GM10248 (cell line): ENCODE data around the gene TRIAP1.
"Not testable (repeated sequence)": the region's sequence is repeated elsewhere in the genome, so short reads cannot be mapped to it uniquely, and the experiment has no call there.

Experiments used
- CTCF ChIA-PET: fragments of 300-600 bp; sonication (Branson Sonifier 250); formaldehyde crosslinking; extraction: SDS; loops from one replicate; lab custom pipeline; 2021; ENCODE audit warnings: antibody characterized with exemption; lab: Yijun Ruan, JAX
- POLR2A ChIA-PET: fragments of 350-650 bp; sonication (Branson Sonifier 250); formaldehyde crosslinking; extraction: SDS; loops from one replicate; lab custom pipeline; 2020; ENCODE audit warnings: antibody characterized with exemption; lab: Yijun Ruan, JAX
- DNase-seq: peaks from one replicate; pipeline ENCODE4 v3.0.0; 2012; ENCODE audit errors: extremely low spot score
- CTCF ChIP-seq: IDR thresholded peaks from 2 replicates; pipeline ENCODE4 v1.5.1; 2012; ENCODE audit warnings: mild to moderate bottlenecking, low read depth; ENCODE audit errors: extremely low read depth, missing control alignments, control extremely low read depth

TRIAP1 gene

DNA sequence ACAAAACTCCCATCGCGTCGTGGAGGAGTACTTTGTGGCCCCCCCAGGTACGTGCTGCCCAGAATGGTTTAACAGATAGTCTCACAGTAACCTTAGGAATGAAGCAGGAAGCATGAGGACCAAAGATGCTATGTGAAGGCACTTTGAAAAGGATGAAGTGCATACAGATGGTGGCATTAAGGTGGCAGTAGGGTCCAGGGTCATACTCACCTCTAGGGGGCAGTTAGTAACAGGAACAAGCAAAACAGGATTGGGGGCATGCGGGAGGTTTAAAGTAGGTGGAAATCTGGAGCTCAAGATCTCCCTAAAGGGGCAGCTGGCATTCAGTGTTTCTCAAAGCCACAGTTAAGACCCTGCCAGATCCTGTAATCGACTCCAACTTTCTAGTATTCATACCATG is 10.9 kb upstream of the TRIAP1 start:
- peak; percentile 22 for TF ChIP-seq CTCF
- DNase-seq: no peak
- POLR2A ChIA-PET: no interaction called here
- CTCF ChIA-PET: interaction anchor here (1.0 to 4.9 kb wide), 8 partner anchors 10 to 229 kb away, joined by 3 to 50 read pairs (median 5); partner anchors contain the start of genes DYNLL1 and SRSF9

DNA sequence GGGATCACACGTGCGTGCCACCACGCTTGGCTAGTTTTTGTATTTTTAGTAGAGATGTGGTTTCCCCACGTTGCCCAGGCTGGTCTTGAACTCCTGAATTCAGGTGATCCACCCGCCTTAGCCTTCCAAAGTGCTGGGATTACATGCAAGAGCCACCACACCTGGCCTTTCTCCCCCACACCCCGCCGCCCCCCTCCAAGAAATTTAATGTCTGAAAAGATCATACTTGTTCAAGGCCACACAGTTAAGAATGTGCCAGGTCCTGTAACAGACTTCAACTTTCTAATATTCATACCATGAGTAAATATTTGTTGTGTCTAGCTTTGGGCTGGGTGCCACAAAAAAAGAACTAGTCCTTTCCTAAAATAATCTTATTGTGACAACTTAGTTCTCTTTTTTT is 9.1 kb upstream of the TRIAP1 start:
- ChIA-PET CTCF (interaction anchor here (4.9 kb wide), 1 partner anchor 13 kb away, joined by 50 read pairs; the partner anchor contains the start of gene SRSF9), POLR2A (interaction anchor here (0.7 kb wide), 1 partner anchor 77 kb away, joined by 5 read pairs; no protein-coding TSS in a partner anchor)
- no peak for TF ChIP-seq CTCF
- no peak for DNase-seq

DNA sequence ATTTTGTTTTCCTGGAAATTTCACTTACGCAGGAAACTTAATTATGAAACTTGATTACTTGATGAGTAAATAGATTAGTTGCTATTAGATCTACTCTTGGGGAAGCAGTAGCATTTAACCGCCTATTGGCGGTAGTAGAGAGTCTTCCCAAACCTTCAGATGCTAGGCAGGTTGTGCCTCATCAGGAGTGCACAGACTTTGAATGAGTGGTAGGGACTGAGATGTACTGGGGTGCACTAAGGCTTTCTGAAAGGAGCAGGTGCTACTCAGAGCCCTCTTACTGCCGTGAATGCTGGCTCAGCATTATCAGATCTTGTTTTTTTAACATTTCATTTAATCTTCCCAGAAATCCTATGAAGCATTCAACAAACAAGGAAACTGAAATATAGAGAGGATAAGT is 7.8 kb upstream of the TRIAP1 start:
- POLR2A ChIA-PET: no interaction called here
- TF ChIP-seq CTCF: peak; percentile 49
- CTCF ChIA-PET: interaction anchor here (1.3 to 6.7 kb wide), 5 partner anchors 10 to 152 kb away, joined by 3 to 38 read pairs (median 8); partner anchors contain the start of gene SIRT4
- peak; percentile 50 for DNase-seq

DNA sequence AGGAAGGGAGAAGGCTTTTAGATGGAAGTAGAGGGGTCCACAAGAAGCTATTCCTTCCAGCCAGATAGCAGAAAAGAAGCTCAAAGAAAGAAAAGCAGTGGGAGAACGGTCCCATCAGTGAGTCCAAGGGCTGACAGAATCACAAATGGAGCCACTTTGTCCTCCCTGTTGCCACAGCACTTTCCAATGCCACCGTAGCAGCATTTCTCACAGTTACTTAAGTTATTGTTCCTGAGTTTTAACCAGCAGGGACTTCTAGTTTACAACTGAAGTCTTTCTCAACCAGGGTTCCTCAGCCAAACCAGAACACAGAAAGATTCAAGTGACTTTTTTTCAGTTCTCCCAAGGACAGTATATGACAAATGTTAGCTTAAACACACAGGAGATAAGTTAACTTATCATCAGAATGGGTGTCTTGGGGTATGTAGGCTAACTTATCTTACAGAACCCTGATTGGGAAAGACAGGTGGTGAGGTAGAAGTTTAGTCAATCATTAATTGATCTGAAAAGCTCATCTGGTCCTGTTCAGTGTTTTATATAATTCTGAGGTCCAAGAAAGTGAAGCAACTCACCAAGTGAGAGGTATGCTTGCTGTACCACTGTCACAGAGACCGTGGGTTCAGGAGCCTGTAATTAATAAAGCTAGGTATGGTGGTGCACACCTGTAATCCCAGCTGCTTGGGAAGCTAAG is 7.0 kb upstream of the TRIAP1 start:
- POLR2A ChIA-PET: no interaction called here
- no peak for TF ChIP-seq CTCF
- no peak for DNase-seq
- CTCF ChIA-PET: interaction anchor here (1.3 to 6.7 kb wide), 8 partner anchors 9 to 151 kb away, joined by 3 to 38 read pairs (median 6); partner anchors contain the start of gene SIRT4

GRCh38 chr12:120452524-120452923 is 6.3 kb upstream of the TRIAP1 start:
- CTCF ChIA-PET: interaction anchor here (1.3 to 6.7 kb wide), 8 partner anchors 8 to 99 kb away, joined by 3 to 38 read pairs (median 6); no protein-coding TSS in a partner anchor
- DNase-seq, POLR2A ChIA-PET: not testable (repeated sequence)

- no peak for DNase-seq
- ChIA-PET POLR2A (interaction anchor here (0.9 kb wide), 1 partner anchor 10 kb away, joined by 4 read pairs; no protein-coding TSS in a partner anchor), CTCF (interaction anchor here (1.6 to 6.7 kb wide), 3 partner anchors 9 to 19 kb away, joined by 6 to 38 read pairs (median 9); no protein-coding TSS in a partner anchor)
- TF ChIP-seq CTCF: no peak
Observed at GRCh38 chr12:120447992-120448391, 1.8 kb upstream of the TRIAP1 start.

DNA sequence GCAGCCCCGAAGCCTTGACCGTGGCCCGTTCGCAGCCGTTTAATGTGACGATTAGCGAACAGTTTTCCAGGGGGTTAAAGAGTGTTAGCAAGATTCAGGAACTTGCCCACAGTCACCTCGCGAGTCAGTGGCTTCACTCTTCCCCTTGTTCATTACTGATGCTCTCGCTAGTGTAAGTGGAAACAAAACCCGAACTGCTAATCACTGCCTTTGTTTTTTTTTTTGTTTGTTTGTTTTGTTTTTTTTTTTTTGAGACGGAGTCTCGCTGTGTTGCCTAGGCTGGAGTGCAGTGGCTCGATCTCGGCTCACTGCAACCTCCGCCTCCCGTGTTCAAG is 627 bp upstream of the TRIAP1 start:
- POLR2A ChIA-PET, DNase-seq: not testable (repeated sequence)
- CTCF ChIA-PET: interaction anchor here (1.6 to 2.3 kb wide), 2 partner anchors 10 to 17 kb away, joined by 6 to 9 read pairs; no protein-coding TSS in a partner anchor
